Ascending aorta (tissue), 2 donors: ENCODE measurements around the gene LDAF1. TPM values are rescaled to one million over a fixed set of nuclear protein-coding genes. Genes with fewer than 3 reads are reported as not detected.
A peak's percentile ranks its signal among the peaks of the same experiment; 100 is the strongest.
"Not testable (repeated sequence)": the region's sequence is repeated elsewhere in the genome, so short reads cannot be mapped to it uniquely, and the experiment has no call there.

Experiments used
- DNase-seq, 2 donors: peaks; one replicate each; pipeline ENCODE4 v3.0.0-alpha.2; 2019; ENCODE audit warnings: low spot score in 2 of 2
- H3K27ac ChIP-seq, 2 donors: fragments of 200-600 bp; sonication (generic); one replicate each; pipeline ENCODE4 v1.5.1; 2016 to 2017; ENCODE audit warnings: mild to moderate bottlenecking in 1 of 2
- H3K27me3 ChIP-seq: fragments of 200-600 bp; sonication (generic); one replicate; pipeline ENCODE4 v1.5.1; 2017
- H3K36me3 ChIP-seq, 2 donors: fragments of 200-600 bp; sonication (generic); one replicate each; pipeline ENCODE4 v1.5.1; 2016
- H3K4me1 ChIP-seq, 2 donors: fragments of 200-600 bp; sonication (generic); one replicate each; pipeline ENCODE4 v1.5.1; 2016 to 2017; ENCODE audit warnings: mild to moderate bottlenecking in 1 of 2
- H3K4me3 ChIP-seq, 2 donors: fragments of 200-600 bp; sonication (generic); one replicate each; pipeline ENCODE4 v1.5.1; 2016 to 2017; ENCODE audit warnings: mild to moderate bottlenecking in 1 of 2
- H3K9me3 ChIP-seq, 2 donors: fragments of 200-600 bp; sonication (generic); one replicate each; pipeline ENCODE4 v1.5.1; 2016
- CTCF ChIP-seq, 3 experiments: fragments of 200-600 bp in 2 of 3; fragments of 450-650 bp in 1 of 3; sonication (generic) in 2 of 3; IDR thresholded peaks; one replicate each; pipeline ENCODE4 v1.5.1; 2016 to 2019; ENCODE audit warnings: antibody characterized with exemption in 3 of 3, mild to moderate bottlenecking in 1 of 3, moderate library complexity in 1 of 3
- intact Hi-C: fragments of 100-400 bp; cut with DNase I; formaldehyde crosslinking; loops from one replicate; pipeline ENCODE4 v1.15.1; 2023
- total RNA-seq: library from RNA; depleted of rRNA; stranded (reverse); fragments of >200 nt; gene quantifications from one replicate; pipeline ENCODE4 v1.1.0, GENCODE V29; 2016

LDAF1 gene
- total RNA-seq, 1 donor from 2014 or later, result 23.5 TPM

- H3K36me3 ChIP-seq, DNase-seq, H3K27ac ChIP-seq, H3K9me3 ChIP-seq, H3K27me3 ChIP-seq, H3K4me1 ChIP-seq, H3K4me3 ChIP-seq: not testable (repeated sequence)
- intact Hi-C loops, result loop anchor here (10.0 kb wide), 1 partner anchor 1992 kb away; the partner anchor contains the start of gene USP31
Observed at GRCh38 chr16:21153124-21153729, 5.2 kb upstream of the LDAF1 start.

- not testable (repeated sequence) for H3K4me3 ChIP-seq
- intact Hi-C loops, result loop anchor here (1.0 to 10.0 kb wide), 4 partner anchors 32 to 1989 kb away; partner anchors contain the start of genes DCUN1D3, LYRM1 and USP31
Observed at GRCh38 chr16:21156011-21156410, 2.5 kb upstream of the LDAF1 start.

GRCh38 chr16:21156767-21157467 lies 1.6 kb upstream of the LDAF1 start:
- H3K36me3 ChIP-seq, result no peaks in the 10 kb centered on the region
- H3K27me3 ChIP-seq, result no peaks in the 10 kb centered on the region
- H3K4me1 ChIP-seq, result peaks cover 10 to 13% of the 10 kb centered on the region in 2 donors
- no peak overlapping the region for H3K27ac ChIP-seq
- DNase-seq, result no peak
- TF ChIP-seq CTCF (IDR thresholded peaks at IDR 0.05), result peak; percentile 54 to 66 (median 59)
- no peaks in the 10 kb centered on the region for H3K9me3 ChIP-seq
- intact Hi-C loops, result loop anchor here (1.0 to 10.0 kb wide), 4 partner anchors 31 to 1988 kb away; partner anchors contain the start of genes DCUN1D3, LYRM1 and USP31
- H3K4me3 ChIP-seq, result no peak overlapping the region

More at GRCh38 chr16:21156011-21156410, 2.5 kb upstream of the LDAF1 start:
- H3K9me3 ChIP-seq, H3K27ac ChIP-seq, DNase-seq, H3K27me3 ChIP-seq, H3K36me3 ChIP-seq: not testable (repeated sequence)
- peaks cover 4 to 13% of the 10 kb centered on the region in 2 donors for H3K4me1 ChIP-seq

GRCh38 chr16:21157632-21158031 lies 842 bp upstream of the LDAF1 start:
- Histone ChIP-seq H3K27me3 (no peaks in the 10 kb centered on the region), H3K4me3 (peak overlapping the region in 1 of 2 donors; percentile 85), H3K36me3 (no peaks in the 10 kb centered on the region), H3K9me3 (no peaks in the 10 kb centered on the region), H3K27ac (peak overlapping the region; percentile 87 to 91), H3K4me1 (peaks cover 10 to 15% of the 10 kb centered on the region in 2 donors)
- intact Hi-C loops, result loop anchor here (1.0 to 10.0 kb wide), 7 partner anchors 121 to 1987 kb away; partner anchors contain the start of genes CRYM, DCUN1D3, LYRM1 and USP31
- DNase-seq, result no peak
- TF ChIP-seq CTCF (IDR thresholded peaks at IDR 0.05), result no peak

GRCh38 chr16:21159281-21159951 lies 942 bp downstream of the LDAF1 start:
- H3K36me3 ChIP-seq, result peaks cover 2 to 7% of the 10 kb centered on the region in 2 donors
- no peak for TF ChIP-seq CTCF (IDR thresholded peaks at IDR 0.05)
- intact Hi-C loops, result loop anchor here (2.0 to 10.0 kb wide), 5 partner anchors 257 to 1985 kb away; partner anchors contain the start of genes DCUN1D3, LYRM1 and USP31
- no peaks in the 10 kb centered on the region for H3K27me3 ChIP-seq
- H3K9me3 ChIP-seq, result no peaks in the 10 kb centered on the region
- peak overlapping the region; percentile 87 to 91 for H3K27ac ChIP-seq
- no peak for DNase-seq
- peaks cover 15 to 29% of the 10 kb centered on the region in 2 donors for H3K4me1 ChIP-seq
- peak overlapping the region; percentile 85 to 87 for H3K4me3 ChIP-seq

- no peak for TF ChIP-seq CTCF (IDR thresholded peaks at IDR 0.05)
- H3K27me3 ChIP-seq, result no peaks in the 10 kb centered on the region
- peak overlapping the region; percentile 85 to 87 for H3K4me3 ChIP-seq
- intact Hi-C loops, result loop anchor here (10.0 kb wide), 2 partner anchors 545 to 1035 kb away; no protein-coding TSS in a partner anchor
- peaks cover 8 to 15% of the 10 kb centered on the region in 2 donors for H3K36me3 ChIP-seq
- no peak for DNase-seq
- H3K4me1 ChIP-seq, result peaks cover 15 to 31% of the 10 kb centered on the region in 2 donors
- no peaks in the 10 kb centered on the region for H3K9me3 ChIP-seq
- peak overlapping the region; percentile 87 to 91 for H3K27ac ChIP-seq
Observed at GRCh38 chr16:21160276-21160675, 1.8 kb downstream of the LDAF1 start.
